IPS-18c (cell line): ENCODE data around the gene ALPK1.
"Not testable (repeated sequence)": the region's sequence is repeated elsewhere in the genome, so short reads cannot be mapped to it uniquely, and the experiment has no call there.

ENCODE experiments used
- H3K4me3 ChIP-seq: 2 replicates; pipeline ENCODE4 v1.7.0; 2013; ENCODE audit warnings: low read depth, mild to moderate bottlenecking, low read length, moderate library complexity; ENCODE audit not compliant: insufficient read depth
- H3K9me3 ChIP-seq: one replicate; pipeline ENCODE4 v1.6.1; 2013; ENCODE audit warnings: mild to moderate bottlenecking, low read length, moderate library complexity; ENCODE audit not compliant: control insufficient read depth, insufficient read depth

The ALPK1 gene

GRCh38 chr4:112280386-112281056, 16.6 kb upstream of the ALPK1 start:
- no peak overlapping the region for H3K4me3 ChIP-seq
- peaks cover 2% of the 10 kb centered on the region for H3K9me3 ChIP-seq

GRCh38 chr4:112281895-112282398, 15.2 kb upstream of the ALPK1 start:
- not testable (repeated sequence) for H3K4me3 ChIP-seq, H3K9me3 ChIP-seq

- no peak overlapping the region for H3K4me3 ChIP-seq
- H3K9me3 ChIP-seq = peaks cover 6% of the 10 kb centered on the region
Measured at GRCh38 chr4:112282860-112283667, 14.1 kb upstream of the ALPK1 start.

- no peak overlapping the region for H3K4me3 ChIP-seq
Measured at GRCh38 chr4:112284166-112284565, 13.0 kb upstream of the ALPK1 start.

GRCh38 chr4:112284662-112285411, 12.3 kb upstream of the ALPK1 start:
- H3K9me3 ChIP-seq = peaks cover 6% of the 10 kb centered on the region
- H3K4me3 ChIP-seq = peak overlapping the region; percentile 78

More at GRCh38 chr4:112284166-112284565, 13.0 kb upstream of the ALPK1 start:
- H3K9me3 ChIP-seq = peaks cover 6% of the 10 kb centered on the region

GRCh38 chr4:112287258-112287989, 9.7 kb upstream of the ALPK1 start:
- Histone ChIP-seq H3K4me3 (no peak overlapping the region), H3K9me3 (peaks cover 6% of the 10 kb centered on the region)

- H3K4me3 ChIP-seq = no peak overlapping the region
- H3K9me3 ChIP-seq = peaks cover 4% of the 10 kb centered on the region
Measured at GRCh38 chr4:112288455-112288854, 8.7 kb upstream of the ALPK1 start.

- H3K4me3 ChIP-seq = no peak overlapping the region
- peaks cover 4% of the 10 kb centered on the region for H3K9me3 ChIP-seq
Measured at GRCh38 chr4:112289407-112290253, 7.5 kb upstream of the ALPK1 start.

GRCh38 chr4:112290341-112290740, 6.8 kb upstream of the ALPK1 start:
- Histone ChIP-seq H3K4me3 (no peak overlapping the region), H3K9me3 (peaks cover 4% of the 10 kb centered on the region)

- Histone ChIP-seq H3K4me3 (no peak overlapping the region), H3K9me3 (no peaks in the 10 kb centered on the region)
Measured at GRCh38 chr4:112299721-112300120, 2.6 kb downstream of the ALPK1 start.

GRCh38 chr4:112302320-112303274, 5.4 kb downstream of the ALPK1 start:
- H3K4me3 ChIP-seq = no peak overlapping the region
- H3K9me3 ChIP-seq = no peaks in the 10 kb centered on the region

GRCh38 chr4:112305477-112305876, 8.3 kb downstream of the ALPK1 start:
- not testable (repeated sequence) for H3K4me3 ChIP-seq, H3K9me3 ChIP-seq

- H3K4me3 ChIP-seq, H3K9me3 ChIP-seq: not testable (repeated sequence)
Measured at GRCh38 chr4:112309263-112309791, 12.2 kb downstream of the ALPK1 start.

GRCh38 chr4:112311516-112311915, 14.3 kb downstream of the ALPK1 start:
- Histone ChIP-seq H3K9me3 (no peaks in the 10 kb centered on the region), H3K4me3 (no peak overlapping the region)

GRCh38 chr4:112312610-112313239, 15.6 kb downstream of the ALPK1 start:
- H3K4me3 ChIP-seq = no peak overlapping the region

More at GRCh38 chr4:112312610-112313239, 15.6 kb downstream of the ALPK1 start:
- no peaks in the 10 kb centered on the region for H3K9me3 ChIP-seq
